PFSK-1 (cell line): ENCODE measurements around the gene PTH1R.

Experiments used
- FOXP2 ChIP-seq: optimal IDR thresholded peaks from 2 replicates; pipeline ENCODE3; 2011; ENCODE audit warnings: borderline replicate concordance, control low read depth, inconsistent platforms; ENCODE audit not compliant: insufficient read depth; ENCODE audit errors: extremely low read length, extremely low read depth
- POLR2AphosphoS5 ChIP-seq: IDR thresholded peaks from 2 replicates; pipeline ENCODE4 v1.6.1; 2012; ENCODE audit warnings: low read depth, mild to moderate bottlenecking, control low read depth, low read length, moderate library complexity
- SIN3A ChIP-seq: IDR thresholded peaks from 2 replicates; pipeline ENCODE4 v1.6.1; 2012; ENCODE audit warnings: mild to moderate bottlenecking, low read length, moderate library complexity, borderline replicate concordance; ENCODE audit not compliant: insufficient read depth
- TAF1 ChIP-seq: IDR thresholded peaks from 2 replicates; pipeline ENCODE4 v1.6.1; 2012; ENCODE audit warnings: low read length, control low read depth, borderline replicate concordance; ENCODE audit not compliant: insufficient read depth
- TF ChIP-seq, protein P1 (sequence below), 2 experiments: IDR thresholded peaks; 2 replicates each; pipeline versions ENCODE4 v1.6.1 to v1.8.0; 2011 to 2012; ENCODE audit warnings: low read depth in 2 of 2, low read length in 2 of 2, control low read depth in 1 of 2, inconsistent platforms in 1 of 2, mild to moderate bottlenecking in 1 of 2, moderate library complexity in 1 of 2; ENCODE audit not compliant: insufficient read depth in 1 of 2

The PTH1R gene

GRCh38 chr3:46857485-46858341, 19.8 kb upstream of the PTH1R start:
- TF ChIP-seq TAF1 (no peak), POLR2AphosphoS5 (no peak), FOXP2 (no peak), SIN3A (no peak)
- TF ChIP-seq, protein P1, sequence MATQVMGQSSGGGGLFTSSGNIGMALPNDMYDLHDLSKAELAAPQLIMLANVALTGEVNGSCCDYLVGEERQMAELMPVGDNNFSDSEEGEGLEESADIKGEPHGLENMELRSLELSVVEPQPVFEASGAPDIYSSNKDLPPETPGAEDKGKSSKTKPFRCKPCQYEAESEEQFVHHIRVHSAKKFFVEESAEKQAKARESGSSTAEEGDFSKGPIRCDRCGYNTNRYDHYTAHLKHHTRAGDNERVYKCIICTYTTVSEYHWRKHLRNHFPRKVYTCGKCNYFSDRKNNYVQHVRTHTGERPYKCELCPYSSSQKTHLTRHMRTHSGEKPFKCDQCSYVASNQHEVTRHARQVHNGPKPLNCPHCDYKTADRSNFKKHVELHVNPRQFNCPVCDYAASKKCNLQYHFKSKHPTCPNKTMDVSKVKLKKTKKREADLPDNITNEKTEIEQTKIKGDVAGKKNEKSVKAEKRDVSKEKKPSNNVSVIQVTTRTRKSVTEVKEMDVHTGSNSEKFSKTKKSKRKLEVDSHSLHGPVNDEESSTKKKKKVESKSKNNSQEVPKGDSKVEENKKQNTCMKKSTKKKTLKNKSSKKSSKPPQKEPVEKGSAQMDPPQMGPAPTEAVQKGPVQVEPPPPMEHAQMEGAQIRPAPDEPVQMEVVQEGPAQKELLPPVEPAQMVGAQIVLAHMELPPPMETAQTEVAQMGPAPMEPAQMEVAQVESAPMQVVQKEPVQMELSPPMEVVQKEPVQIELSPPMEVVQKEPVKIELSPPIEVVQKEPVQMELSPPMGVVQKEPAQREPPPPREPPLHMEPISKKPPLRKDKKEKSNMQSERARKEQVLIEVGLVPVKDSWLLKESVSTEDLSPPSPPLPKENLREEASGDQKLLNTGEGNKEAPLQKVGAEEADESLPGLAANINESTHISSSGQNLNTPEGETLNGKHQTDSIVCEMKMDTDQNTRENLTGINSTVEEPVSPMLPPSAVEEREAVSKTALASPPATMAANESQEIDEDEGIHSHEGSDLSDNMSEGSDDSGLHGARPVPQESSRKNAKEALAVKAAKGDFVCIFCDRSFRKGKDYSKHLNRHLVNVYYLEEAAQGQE (IDR thresholded peaks at IDR 0.05; ENCODE audit: insufficient read depth in 1 of 2, low read depth in 2 of 2, low read length in 2 of 2) = no peak

- TF ChIP-seq FOXP2 (no peak), POLR2AphosphoS5 (no peak), TAF1 (no peak), SIN3A (no peak)
- TF ChIP-seq, protein P1 (IDR thresholded peaks at IDR 0.05; ENCODE audit: insufficient read depth in 1 of 2, low read depth in 2 of 2, low read length in 2 of 2) = no peak
Observed at GRCh38 chr3:46858456-46858855, 19.1 kb upstream of the PTH1R start.

GRCh38 chr3:46859001-46859710, 18.4 kb upstream of the PTH1R start:
- TF ChIP-seq POLR2AphosphoS5 = no peak
- TF ChIP-seq, protein P1 (IDR thresholded peaks at IDR 0.05; ENCODE audit: insufficient read depth in 1 of 2, low read depth in 2 of 2, low read length in 2 of 2) = no peak
- TF ChIP-seq TAF1 = no peak
- TF ChIP-seq FOXP2 = no peak
- TF ChIP-seq SIN3A = no peak

DNA sequence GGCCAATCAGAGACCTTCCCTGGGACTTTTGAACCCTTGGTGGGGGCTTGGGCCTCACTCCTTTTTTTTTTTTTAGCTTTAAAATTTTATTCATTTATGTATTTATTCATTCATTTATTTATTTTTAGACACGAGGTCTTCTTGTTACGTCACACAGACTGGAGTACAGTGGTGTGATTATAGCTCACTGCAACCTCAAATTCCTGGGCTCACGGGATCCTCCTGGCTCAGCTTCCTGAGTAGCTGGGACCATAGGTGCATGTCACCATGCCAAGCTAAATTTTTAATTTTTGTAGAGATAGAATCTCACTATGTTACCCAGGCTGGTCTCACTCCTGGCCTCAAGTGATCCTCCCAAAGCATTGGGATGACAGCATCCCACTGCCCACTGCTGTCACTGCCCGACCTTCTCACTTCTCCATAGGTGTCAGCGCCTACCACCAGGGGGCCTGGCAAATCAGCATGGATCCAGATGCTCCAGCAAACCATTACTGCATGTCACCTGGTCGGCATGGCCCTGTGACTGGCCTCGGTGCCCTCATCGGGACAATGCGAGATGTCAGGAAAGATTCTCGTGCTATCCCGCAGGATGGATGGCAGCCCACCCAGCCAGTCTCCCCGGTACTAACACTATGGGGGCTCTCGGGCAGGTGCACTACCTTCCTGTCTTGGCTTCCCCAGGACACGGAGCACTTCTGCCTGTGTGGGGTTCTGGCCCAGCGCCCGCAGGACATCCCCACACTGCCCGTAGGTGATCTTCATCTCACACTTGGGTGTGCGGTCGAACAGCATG, 17.3 kb upstream of the PTH1R start:
- TF ChIP-seq TAF1 (no peak), POLR2AphosphoS5 (no peak)

GRCh38 chr3:46860810-46861604, 16.5 kb upstream of the PTH1R start:
- TF ChIP-seq, protein P1 (IDR thresholded peaks at IDR 0.05; ENCODE audit: insufficient read depth in 1 of 2, low read depth in 2 of 2, low read length in 2 of 2) = no peak
- TF ChIP-seq FOXP2 (no peak), TAF1 (no peak), POLR2AphosphoS5 (no peak), SIN3A (no peak)
